Esophagus squamous epithelium (tissue), 5 donors: ENCODE data around the gene CCDC78. TPM values are rescaled to one million over a fixed set of nuclear protein-coding genes. Genes with fewer than 3 reads are reported as not detected.
"Not testable (repeated sequence)": the region's sequence is repeated elsewhere in the genome, so short reads cannot be mapped to it uniquely, and the experiment has no call there.

ENCODE experiments used
- DNase-seq: peaks from one replicate; lab custom pipeline; 2025; lab: John Stamatoyannopoulos, UW
- H3K27ac ChIP-seq, 4 donors: fragments of 200-600 bp; sonication (generic); one replicate each; pipeline ENCODE4 v1.5.1; 2016 to 2019; ENCODE audit warnings: mild to moderate bottlenecking in 1 of 4
- H3K27me3 ChIP-seq, 4 donors: fragments of 200-600 bp; sonication (generic); 1 replicate in 3 of 4; 2 replicates in 1 of 4; pipeline versions ENCODE4 v1.5.1 to v1.6.0; 2017 to 2021; ENCODE audit warnings: antibody characterized with exemption in 1 of 4
- H3K36me3 ChIP-seq, 3 donors: fragments of 200-600 bp; sonication (generic); one replicate each; pipeline ENCODE4 v1.5.1; 2016 to 2019
- H3K4me1 ChIP-seq, 3 donors: fragments of 200-600 bp; sonication (generic); one replicate each; pipeline ENCODE4 v1.5.1; 2017 to 2019
- H3K4me3 ChIP-seq, 4 donors: fragments of 200-600 bp; sonication (generic); 1 replicate in 3 of 4; 2 replicates in 1 of 4; pipeline ENCODE4 v1.5.1; 2016 to 2019; ENCODE audit warnings: mild to moderate bottlenecking in 2 of 4, moderate library complexity in 1 of 4
- H3K9me3 ChIP-seq, 3 donors: fragments of 200-600 bp; sonication (generic); one replicate each; pipeline ENCODE4 v1.5.1; 2016 to 2019
- CTCF ChIP-seq, 6 experiments: fragments of 450-650 bp in 4 of 6; fragments of 200-600 bp in 2 of 6; sonication (generic) in 2 of 6; IDR thresholded peaks; one replicate each; pipeline ENCODE4 v1.5.1; 2016 to 2019; ENCODE audit warnings: antibody characterized with exemption in 6 of 6, mild to moderate bottlenecking in 4 of 6, moderate library complexity in 4 of 6
- POLR2A ChIP-seq, 4 donors: fragments of 450-650 bp; IDR thresholded peaks; one replicate each; pipeline ENCODE4 v1.6.1; 2017; ENCODE audit warnings: antibody characterized with exemption in 4 of 4, mild to moderate bottlenecking in 4 of 4, moderate library complexity in 3 of 4
- WGBS, 2 donors: methylation state at CpG; one replicate each; pipeline ENCODE4 v1.1.5; 2018; 5-methylcytosine and 5-hydroxymethylcytosine counted together
- intact Hi-C: fragments of 100-400 bp; cut with DNase I; formaldehyde crosslinking; loops from one replicate; pipeline ENCODE4 v1.15.0; 2022
- total RNA-seq, 4 donors: library from RNA; depleted of rRNA; stranded (reverse); fragments of >200 nt; gene quantifications; one replicate each; pipeline ENCODE4 v1.1.0, GENCODE V29; 2016
- donor health status: DM: yes; HTN: yes; CAD: no.

The CCDC78 gene
- total RNA-seq, 4 donors from 2014 or later, result under 0.01 to 1.0 (median 0.47) TPM

- H3K4me3 ChIP-seq, result peak overlapping the region in 2 of 4 donors; percentile 70 to 87
- H3K9me3 ChIP-seq, result no peaks in the 10 kb centered on the region
- DNase-seq, result no peak
- WGBS, 2 donors, result 43 to 83% methylated on average over 1 to 9 of the region's 11 CpGs
- no peak overlapping the region for H3K27ac ChIP-seq
- TF ChIP-seq CTCF (IDR thresholded peaks at IDR 0.05) (no peak), POLR2A (IDR thresholded peaks at IDR 0.05) (no peak)
- peaks cover 6 to 74% (median 21%) of the 10 kb centered on the region in 4 donors for H3K27me3 ChIP-seq
- intact Hi-C loops, result loop anchor here (5.0 kb wide), 1 partner anchor 73 kb away; the partner anchor contains the start of genes CHTF18 and RPUSD1
- no peaks in the 10 kb centered on the region for H3K36me3 ChIP-seq
- H3K4me1 ChIP-seq, result peaks cover 23 to 70% (median 26%) of the 10 kb centered on the region in 3 donors
These were observed 12.2 kb downstream of the CCDC78 start for GRCh38 chr16:714079-714478.

- not testable (repeated sequence) for H3K27ac ChIP-seq, H3K9me3 ChIP-seq, DNase-seq, H3K4me3 ChIP-seq, H3K36me3 ChIP-seq
- peaks cover 6 to 82% (median 25%) of the 10 kb centered on the region in 4 donors for H3K27me3 ChIP-seq
- WGBS, 2 donors, result 18 to 25% methylated on average over 4 to 8 of the region's 13 CpGs
- intact Hi-C loops, result loop anchor here (5.0 kb wide), 1 partner anchor 75 kb away; the partner anchor contains the start of genes CHTF18 and RPUSD1
- H3K4me1 ChIP-seq, result peaks cover 23 to 75% (median 26%) of the 10 kb centered on the region in 3 donors
- TF ChIP-seq CTCF (IDR thresholded peaks at IDR 0.05), result peak in 5 of 6 experiments; percentile 38 to 70 (median 42)
These were observed 13.4 kb downstream of the CCDC78 start for GRCh38 chr16:712740-713250.

GRCh38 chr16:711548-712320, 14.5 kb downstream of the CCDC78 start:
- intact Hi-C loops, result loop anchor here (5.0 kb wide), 1 partner anchor 76 kb away; the partner anchor contains the start of genes CHTF18 and RPUSD1
- TF ChIP-seq CTCF (IDR thresholded peaks at IDR 0.05), result peak; percentile 89 to 94 (median 91)
- no peak for TF ChIP-seq POLR2A (IDR thresholded peaks at IDR 0.05)
- no peak overlapping the region for H3K27ac ChIP-seq
- peaks cover 6 to 82% (median 29%) of the 10 kb centered on the region in 4 donors for H3K27me3 ChIP-seq
- no peaks in the 10 kb centered on the region for H3K9me3 ChIP-seq
- H3K36me3 ChIP-seq, result no peaks in the 10 kb centered on the region
- 7 to 10% methylated on average over 8 to 17 of the region's 25 CpGs for WGBS, 2 donors
- DNase-seq, result no peak
- peaks cover 23 to 78% (median 26%) of the 10 kb centered on the region in 3 donors for H3K4me1 ChIP-seq
- no peak overlapping the region for H3K4me3 ChIP-seq

- Histone ChIP-seq H3K9me3 (no peaks in the 10 kb centered on the region), H3K27me3 (peaks cover 8 to 82% (median 33%) of the 10 kb centered on the region in 4 donors), H3K4me3 (no peak overlapping the region), H3K4me1 (peaks cover 21 to 78% (median 25%) of the 10 kb centered on the region in 3 donors), H3K27ac (no peak overlapping the region), H3K36me3 (no peaks in the 10 kb centered on the region)
- no peak for DNase-seq
- intact Hi-C loops, result loop anchor here (5.0 kb wide), 1 partner anchor 76 kb away; the partner anchor contains the start of genes CHTF18 and RPUSD1
- 56 to 71% methylated on average over 2 to 3 of the region's 12 CpGs for WGBS, 2 donors
- TF ChIP-seq CTCF (IDR thresholded peaks at IDR 0.05) (no peak), POLR2A (IDR thresholded peaks at IDR 0.05) (no peak)
These were observed 15.2 kb downstream of the CCDC78 start for GRCh38 chr16:711084-711483.
